Measurements from ENCODE around the gene GFY.

DNA sequence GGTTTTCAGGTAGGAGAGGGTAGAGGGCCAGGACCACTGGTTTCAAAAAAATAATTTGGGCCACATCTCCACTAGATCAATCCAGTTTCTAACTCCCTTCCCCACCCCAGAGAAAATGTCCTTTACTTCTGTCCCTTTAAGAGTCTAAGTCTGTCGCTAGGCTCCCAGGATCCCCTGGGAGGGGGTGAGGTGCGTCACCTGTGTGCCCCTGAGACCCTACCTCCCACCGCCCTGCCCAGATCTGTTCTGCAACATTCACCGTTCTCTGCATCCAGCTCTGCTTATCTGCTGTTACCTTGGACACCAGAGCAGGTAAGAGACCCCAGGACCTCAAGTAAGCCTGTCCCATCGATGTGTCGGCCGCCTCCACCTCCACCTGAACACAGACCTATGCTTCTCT, at the start of gene GFY:
- TF ChIP-seq, protein P1, sequence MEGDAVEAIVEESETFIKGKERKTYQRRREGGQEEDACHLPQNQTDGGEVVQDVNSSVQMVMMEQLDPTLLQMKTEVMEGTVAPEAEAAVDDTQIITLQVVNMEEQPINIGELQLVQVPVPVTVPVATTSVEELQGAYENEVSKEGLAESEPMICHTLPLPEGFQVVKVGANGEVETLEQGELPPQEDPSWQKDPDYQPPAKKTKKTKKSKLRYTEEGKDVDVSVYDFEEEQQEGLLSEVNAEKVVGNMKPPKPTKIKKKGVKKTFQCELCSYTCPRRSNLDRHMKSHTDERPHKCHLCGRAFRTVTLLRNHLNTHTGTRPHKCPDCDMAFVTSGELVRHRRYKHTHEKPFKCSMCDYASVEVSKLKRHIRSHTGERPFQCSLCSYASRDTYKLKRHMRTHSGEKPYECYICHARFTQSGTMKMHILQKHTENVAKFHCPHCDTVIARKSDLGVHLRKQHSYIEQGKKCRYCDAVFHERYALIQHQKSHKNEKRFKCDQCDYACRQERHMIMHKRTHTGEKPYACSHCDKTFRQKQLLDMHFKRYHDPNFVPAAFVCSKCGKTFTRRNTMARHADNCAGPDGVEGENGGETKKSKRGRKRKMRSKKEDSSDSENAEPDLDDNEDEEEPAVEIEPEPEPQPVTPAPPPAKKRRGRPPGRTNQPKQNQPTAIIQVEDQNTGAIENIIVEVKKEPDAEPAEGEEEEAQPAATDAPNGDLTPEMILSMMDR (tag by site-specific recombination; IDR thresholded peaks at IDR 0.05) = no peak
- no peak for TF ChIP-seq ZNF473 (tag by site-specific recombination; IDR thresholded peaks at IDR 0.05)
- no peak for TF ChIP-seq KLF16 (tag by site-specific recombination; IDR thresholded peaks at IDR 0.05)
- TF ChIP-seq ZSCAN23 (tag by site-specific recombination; IDR thresholded peaks at IDR 0.05) = no peak
- TF ChIP-seq ZNF311 (tag by site-specific recombination; IDR thresholded peaks at IDR 0.05; ENCODE audit: borderline replicate concordance) = no peak
- TF ChIP-seq, protein P2, sequence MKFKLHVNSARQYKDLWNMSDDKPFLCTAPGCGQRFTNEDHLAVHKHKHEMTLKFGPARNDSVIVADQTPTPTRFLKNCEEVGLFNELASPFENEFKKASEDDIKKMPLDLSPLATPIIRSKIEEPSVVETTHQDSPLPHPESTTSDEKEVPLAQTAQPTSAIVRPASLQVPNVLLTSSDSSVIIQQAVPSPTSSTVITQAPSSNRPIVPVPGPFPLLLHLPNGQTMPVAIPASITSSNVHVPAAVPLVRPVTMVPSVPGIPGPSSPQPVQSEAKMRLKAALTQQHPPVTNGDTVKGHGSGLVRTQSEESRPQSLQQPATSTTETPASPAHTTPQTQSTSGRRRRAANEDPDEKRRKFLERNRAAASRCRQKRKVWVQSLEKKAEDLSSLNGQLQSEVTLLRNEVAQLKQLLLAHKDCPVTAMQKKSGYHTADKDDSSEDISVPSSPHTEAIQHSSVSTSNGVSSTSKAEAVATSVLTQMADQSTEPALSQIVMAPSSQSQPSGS (tag by site-specific recombination; IDR thresholded peaks at IDR 0.05; ENCODE audit: low read depth) = no peak
- TF ChIP-seq ZNF157 (tag by site-specific recombination; IDR thresholded peaks at IDR 0.05) = no peak
- TF ChIP-seq, protein P3, sequence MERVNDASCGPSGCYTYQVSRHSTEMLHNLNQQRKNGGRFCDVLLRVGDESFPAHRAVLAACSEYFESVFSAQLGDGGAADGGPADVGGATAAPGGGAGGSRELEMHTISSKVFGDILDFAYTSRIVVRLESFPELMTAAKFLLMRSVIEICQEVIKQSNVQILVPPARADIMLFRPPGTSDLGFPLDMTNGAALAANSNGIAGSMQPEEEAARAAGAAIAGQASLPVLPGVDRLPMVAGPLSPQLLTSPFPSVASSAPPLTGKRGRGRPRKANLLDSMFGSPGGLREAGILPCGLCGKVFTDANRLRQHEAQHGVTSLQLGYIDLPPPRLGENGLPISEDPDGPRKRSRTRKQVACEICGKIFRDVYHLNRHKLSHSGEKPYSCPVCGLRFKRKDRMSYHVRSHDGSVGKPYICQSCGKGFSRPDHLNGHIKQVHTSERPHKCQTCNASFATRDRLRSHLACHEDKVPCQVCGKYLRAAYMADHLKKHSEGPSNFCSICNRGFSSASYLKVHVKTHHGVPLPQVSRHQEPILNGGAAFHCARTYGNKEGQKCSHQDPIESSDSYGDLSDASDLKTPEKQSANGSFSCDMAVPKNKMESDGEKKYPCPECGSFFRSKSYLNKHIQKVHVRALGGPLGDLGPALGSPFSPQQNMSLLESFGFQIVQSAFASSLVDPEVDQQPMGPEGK (tag by site-specific recombination; IDR thresholded peaks at IDR 0.05) = no peak
- no peak for TF ChIP-seq ZNF624 (tag by site-specific recombination; IDR thresholded peaks at IDR 0.05)
- TF ChIP-seq, protein P4, sequence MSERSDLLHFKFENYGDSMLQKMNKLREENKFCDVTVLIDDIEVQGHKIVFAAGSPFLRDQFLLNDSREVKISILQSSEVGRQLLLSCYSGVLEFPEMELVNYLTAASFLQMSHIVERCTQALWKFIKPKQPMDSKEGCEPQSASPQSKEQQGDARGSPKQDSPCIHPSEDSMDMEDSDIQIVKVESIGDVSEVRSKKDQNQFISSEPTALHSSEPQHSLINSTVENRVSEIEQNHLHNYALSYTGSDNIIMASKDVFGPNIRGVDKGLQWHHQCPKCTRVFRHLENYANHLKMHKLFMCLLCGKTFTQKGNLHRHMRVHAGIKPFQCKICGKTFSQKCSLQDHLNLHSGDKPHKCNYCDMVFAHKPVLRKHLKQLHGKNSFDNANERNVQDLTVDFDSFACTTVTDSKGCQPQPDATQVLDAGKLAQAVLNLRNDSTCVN (tag by site-specific recombination; optimal IDR thresholded peaks at IDR 0.05) = no peak
- no peak for TF ChIP-seq ZNF654 (tag by site-specific recombination; IDR thresholded peaks at IDR 0.05; ENCODE audit: low read depth)
- TF ChIP-seq, protein P5, sequence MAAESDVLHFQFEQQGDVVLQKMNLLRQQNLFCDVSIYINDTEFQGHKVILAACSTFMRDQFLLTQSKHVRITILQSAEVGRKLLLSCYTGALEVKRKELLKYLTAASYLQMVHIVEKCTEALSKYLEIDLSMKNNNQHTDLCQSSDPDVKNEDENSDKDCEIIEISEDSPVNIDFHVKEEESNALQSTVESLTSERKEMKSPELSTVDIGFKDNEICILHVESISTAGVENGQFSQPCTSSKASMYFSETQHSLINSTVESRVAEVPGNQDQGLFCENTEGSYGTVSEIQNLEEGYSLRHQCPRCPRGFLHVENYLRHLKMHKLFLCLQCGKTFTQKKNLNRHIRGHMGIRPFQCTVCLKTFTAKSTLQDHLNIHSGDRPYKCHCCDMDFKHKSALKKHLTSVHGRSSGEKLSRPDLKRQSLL (tag by site-specific recombination; IDR thresholded peaks at IDR 0.05) = no peak
- TF ChIP-seq ZNF792 (tag by site-specific recombination; IDR thresholded peaks at IDR 0.05) = no peak
